Measurements from ENCODE around the gene BRF1. TPM values are rescaled to one million over a fixed set of nuclear protein-coding genes. Genes with fewer than 3 reads are reported as not detected.

BRF1 gene
- total RNA-seq, 2 experiments from 2014 or later: 39.0 to 50.9 TPM

- no peak overlapping the region for H3K4me3 Mint-ChIP-seq
- H3K27ac Mint-ChIP-seq: no peak overlapping the region
- H3K36me3 Mint-ChIP-seq (ENCODE audit: low read depth): peaks cover 30% of the 10 kb centered on the region
- DNase-seq: no peak
- CTCF ChIA-PET: interaction anchor here (0.9 kb wide), 1 partner anchor 15 kb away, joined by 3 read pairs; no protein-coding TSS in a partner anchor
- no peaks in the 10 kb centered on the region for H3K4me1 Mint-ChIP-seq
- POLR2A ChIA-PET: no interaction called here
- no peaks in the 10 kb centered on the region for H3K9me3 Mint-ChIP-seq
- no peaks in the 10 kb centered on the region for H3K27me3 Mint-ChIP-seq
These were observed 81.7 kb downstream of the BRF1 start for GRCh38 chr14:105219043-105219612.

- Mint-ChIP-seq H3K27ac (no peak overlapping the region), H3K9me3 (no peaks in the 10 kb centered on the region), H3K4me3 (no peak overlapping the region), H3K4me1 (no peaks in the 10 kb centered on the region), H3K36me3 (ENCODE audit: low read depth) (peaks cover 30% of the 10 kb centered on the region), H3K27me3 (no peaks in the 10 kb centered on the region)
- POLR2A ChIA-PET: no interaction called here
- CTCF ChIA-PET: no interaction called here
- no peak for DNase-seq
These were observed 82.2 kb downstream of the BRF1 start for GRCh38 chr14:105218611-105219010.

- Mint-ChIP-seq H3K9me3 (no peaks in the 10 kb centered on the region), H3K4me3 (no peak overlapping the region), H3K36me3 (ENCODE audit: low read depth) (peaks cover 30% of the 10 kb centered on the region), H3K27me3 (no peaks in the 10 kb centered on the region), H3K27ac (no peak overlapping the region), H3K4me1 (no peaks in the 10 kb centered on the region)
- POLR2A ChIA-PET: no interaction called here
- DNase-seq: no peak
- CTCF ChIA-PET: no interaction called here
These were observed 83.0 kb downstream of the BRF1 start for GRCh38 chr14:105217774-105218173.

- Mint-ChIP-seq H3K4me1 (no peaks in the 10 kb centered on the region), H3K27ac (no peak overlapping the region), H3K4me3 (no peak overlapping the region), H3K36me3 (ENCODE audit: low read depth) (peaks cover 28% of the 10 kb centered on the region), H3K9me3 (no peaks in the 10 kb centered on the region), H3K27me3 (no peaks in the 10 kb centered on the region)
- no peak for DNase-seq
- ChIA-PET POLR2A (no interaction called here), CTCF (no interaction called here)
These were observed 84.1 kb downstream of the BRF1 start for GRCh38 chr14:105216490-105217247.

GRCh38 chr14:105215602-105216001, 85.2 kb downstream of the BRF1 start:
- CTCF ChIA-PET: no interaction called here
- Mint-ChIP-seq H3K4me1 (no peaks in the 10 kb centered on the region), H3K4me3 (no peak overlapping the region), H3K9me3 (no peaks in the 10 kb centered on the region), H3K27me3 (no peaks in the 10 kb centered on the region), H3K36me3 (ENCODE audit: low read depth) (peaks cover 22% of the 10 kb centered on the region), H3K27ac (no peak overlapping the region)
- DNase-seq: no peak
- POLR2A ChIA-PET: no interaction called here

GRCh38 chr14:105214324-105214915, 86.4 kb downstream of the BRF1 start:
- Mint-ChIP-seq H3K9me3 (no peaks in the 10 kb centered on the region), H3K4me3 (no peak overlapping the region), H3K36me3 (ENCODE audit: low read depth) (peaks cover 21% of the 10 kb centered on the region), H3K4me1 (no peaks in the 10 kb centered on the region), H3K27me3 (no peaks in the 10 kb centered on the region), H3K27ac (no peak overlapping the region)
- no peak for DNase-seq
- ChIA-PET CTCF (interaction anchor here (1.8 kb wide), 1 partner anchor 13 kb away, joined by 4 read pairs; no protein-coding TSS in a partner anchor), POLR2A (no interaction called here)

- no peak for DNase-seq
- H3K36me3 Mint-ChIP-seq (ENCODE audit: low read depth): peaks cover 19% of the 10 kb centered on the region
- H3K4me1 Mint-ChIP-seq: no peaks in the 10 kb centered on the region
- no peak overlapping the region for H3K27ac Mint-ChIP-seq
- ChIA-PET CTCF (interaction anchor here (0.8 to 1.8 kb wide), 3 partner anchors 11 to 34 kb away, joined by 3 to 4 read pairs (median 3); no protein-coding TSS in a partner anchor), POLR2A (no interaction called here)
- no peaks in the 10 kb centered on the region for H3K9me3 Mint-ChIP-seq
- no peaks in the 10 kb centered on the region for H3K27me3 Mint-ChIP-seq
- no peak overlapping the region for H3K4me3 Mint-ChIP-seq
These were observed 87.4 kb downstream of the BRF1 start for GRCh38 chr14:105213361-105213760.

GRCh38 chr14:105212541-105213300, 88.1 kb downstream of the BRF1 start:
- H3K27ac Mint-ChIP-seq: no peak overlapping the region
- no peaks in the 10 kb centered on the region for H3K4me1 Mint-ChIP-seq
- H3K9me3 Mint-ChIP-seq: no peaks in the 10 kb centered on the region
- H3K4me3 Mint-ChIP-seq: no peak overlapping the region
- CTCF ChIA-PET: interaction anchor here (1.5 to 1.8 kb wide), 2 partner anchors 11 kb away, joined by 3 to 4 read pairs; no protein-coding TSS in a partner anchor
- DNase-seq: no peak
- POLR2A ChIA-PET: no interaction called here
- H3K27me3 Mint-ChIP-seq: no peaks in the 10 kb centered on the region
- H3K36me3 Mint-ChIP-seq (ENCODE audit: low read depth): peaks cover 15% of the 10 kb centered on the region

- H3K36me3 Mint-ChIP-seq (ENCODE audit: low read depth): peaks cover 12% of the 10 kb centered on the region
- no peak overlapping the region for H3K4me3 Mint-ChIP-seq
- CTCF ChIA-PET: interaction anchor here (0.6 to 1.5 kb wide), 3 partner anchors 12 to 1135 kb away, joined by 3 read pairs; no protein-coding TSS in a partner anchor
- DNase-seq: no peak
- no peaks in the 10 kb centered on the region for H3K4me1 Mint-ChIP-seq
- H3K27me3 Mint-ChIP-seq: no peaks in the 10 kb centered on the region
- POLR2A ChIA-PET: no interaction called here
- H3K27ac Mint-ChIP-seq: no peak overlapping the region
- H3K9me3 Mint-ChIP-seq: no peaks in the 10 kb centered on the region
These were observed 89.1 kb downstream of the BRF1 start for GRCh38 chr14:105211758-105212089.

- ChIA-PET POLR2A (no interaction called here), CTCF (interaction anchor here (0.6 to 0.7 kb wide), 2 partner anchors 13 to 1134 kb away, joined by 3 read pairs; no protein-coding TSS in a partner anchor)
- Mint-ChIP-seq H3K9me3 (no peaks in the 10 kb centered on the region), H3K4me3 (no peak overlapping the region), H3K27ac (no peak overlapping the region), H3K27me3 (no peaks in the 10 kb centered on the region), H3K36me3 (ENCODE audit: low read depth) (peaks cover 12% of the 10 kb centered on the region), H3K4me1 (no peaks in the 10 kb centered on the region)
- DNase-seq: no peak
These were observed 89.6 kb downstream of the BRF1 start for GRCh38 chr14:105211086-105211757.

- Mint-ChIP-seq H3K9me3 (no peaks in the 10 kb centered on the region), H3K4me3 (no peak overlapping the region)
These were observed 90.4 kb downstream of the BRF1 start for GRCh38 chr14:105210266-105211025.

GRCh38 chr14:105209646-105210045, 91.2 kb downstream of the BRF1 start:
- no peak for DNase-seq
- no peak overlapping the region for H3K27ac Mint-ChIP-seq
- CTCF ChIA-PET: no interaction called here
- no peaks in the 10 kb centered on the region for H3K9me3 Mint-ChIP-seq
- H3K4me3 Mint-ChIP-seq: no peak overlapping the region
- H3K36me3 Mint-ChIP-seq (ENCODE audit: low read depth): no peaks in the 10 kb centered on the region
- H3K4me1 Mint-ChIP-seq: peaks cover 3% of the 10 kb centered on the region
- POLR2A ChIA-PET: no interaction called here
- no peaks in the 10 kb centered on the region for H3K27me3 Mint-ChIP-seq

More at GRCh38 chr14:105210266-105211025, 90.4 kb downstream of the BRF1 start:
- Mint-ChIP-seq H3K27me3 (no peaks in the 10 kb centered on the region), H3K27ac (no peak overlapping the region), H3K4me1 (no peaks in the 10 kb centered on the region), H3K36me3 (ENCODE audit: low read depth) (peaks cover 5% of the 10 kb centered on the region)
- CTCF ChIA-PET: no interaction called here
- POLR2A ChIA-PET: no interaction called here
- no peak for DNase-seq
